ENCODE data around the gene FGF7. TPM values are rescaled to one million over a fixed set of nuclear protein-coding genes. Genes with fewer than 3 reads are reported as not detected.

The FGF7 gene
- total and polyA plus RNA-seq, 10 of the 15 experiments (the other 5 are each of a cell fraction or from before 2014, with no cell fraction given): 0.08 TPM; not detected in 9

DNA sequence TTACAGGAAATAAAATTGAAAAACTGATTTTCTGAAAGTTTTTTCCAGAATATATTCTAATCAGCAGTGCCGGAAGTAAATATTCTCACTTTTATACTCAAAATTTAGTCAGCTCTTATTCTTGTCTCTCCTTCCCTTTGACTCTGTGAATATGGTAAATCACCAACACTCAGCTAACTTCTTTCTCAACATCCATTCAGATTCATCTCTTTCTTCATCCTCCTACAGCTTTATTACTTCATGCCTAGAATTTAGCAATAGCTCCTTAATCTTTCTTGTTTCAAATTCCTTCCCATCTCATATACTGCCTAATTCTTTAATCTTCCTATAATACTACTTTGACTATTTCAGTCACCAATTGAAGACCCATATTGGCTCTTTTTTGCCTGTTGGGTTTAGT is 67.9 kb downstream of the FGF7 start (continued):
- TF ChIP-seq JUNB (IDR thresholded peaks at IDR 0.05): no peak
- TF ChIP-seq, protein P1, sequence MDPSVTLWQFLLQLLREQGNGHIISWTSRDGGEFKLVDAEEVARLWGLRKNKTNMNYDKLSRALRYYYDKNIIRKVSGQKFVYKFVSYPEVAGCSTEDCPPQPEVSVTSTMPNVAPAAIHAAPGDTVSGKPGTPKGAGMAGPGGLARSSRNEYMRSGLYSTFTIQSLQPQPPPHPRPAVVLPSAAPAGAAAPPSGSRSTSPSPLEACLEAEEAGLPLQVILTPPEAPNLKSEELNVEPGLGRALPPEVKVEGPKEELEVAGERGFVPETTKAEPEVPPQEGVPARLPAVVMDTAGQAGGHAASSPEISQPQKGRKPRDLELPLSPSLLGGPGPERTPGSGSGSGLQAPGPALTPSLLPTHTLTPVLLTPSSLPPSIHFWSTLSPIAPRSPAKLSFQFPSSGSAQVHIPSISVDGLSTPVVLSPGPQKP (IDR thresholded peaks at IDR 0.05; ENCODE audit: low read depth, low read length): no peak
- TF ChIP-seq, protein P2, sequence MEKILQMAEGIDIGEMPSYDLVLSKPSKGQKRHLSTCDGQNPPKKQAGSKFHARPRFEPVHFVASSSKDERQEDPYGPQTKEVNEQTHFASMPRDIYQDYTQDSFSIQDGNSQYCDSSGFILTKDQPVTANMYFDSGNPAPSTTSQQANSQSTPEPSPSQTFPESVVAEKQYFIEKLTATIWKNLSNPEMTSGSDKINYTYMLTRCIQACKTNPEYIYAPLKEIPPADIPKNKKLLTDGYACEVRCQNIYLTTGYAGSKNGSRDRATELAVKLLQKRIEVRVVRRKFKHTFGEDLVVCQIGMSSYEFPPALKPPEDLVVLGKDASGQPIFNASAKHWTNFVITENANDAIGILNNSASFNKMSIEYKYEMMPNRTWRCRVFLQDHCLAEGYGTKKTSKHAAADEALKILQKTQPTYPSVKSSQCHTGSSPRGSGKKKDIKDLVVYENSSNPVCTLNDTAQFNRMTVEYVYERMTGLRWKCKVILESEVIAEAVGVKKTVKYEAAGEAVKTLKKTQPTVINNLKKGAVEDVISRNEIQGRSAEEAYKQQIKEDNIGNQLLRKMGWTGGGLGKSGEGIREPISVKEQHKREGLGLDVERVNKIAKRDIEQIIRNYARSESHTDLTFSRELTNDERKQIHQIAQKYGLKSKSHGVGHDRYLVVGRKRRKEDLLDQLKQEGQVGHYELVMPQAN (conservative IDR thresholded peaks at IDR 0.05): no peak

DNA sequence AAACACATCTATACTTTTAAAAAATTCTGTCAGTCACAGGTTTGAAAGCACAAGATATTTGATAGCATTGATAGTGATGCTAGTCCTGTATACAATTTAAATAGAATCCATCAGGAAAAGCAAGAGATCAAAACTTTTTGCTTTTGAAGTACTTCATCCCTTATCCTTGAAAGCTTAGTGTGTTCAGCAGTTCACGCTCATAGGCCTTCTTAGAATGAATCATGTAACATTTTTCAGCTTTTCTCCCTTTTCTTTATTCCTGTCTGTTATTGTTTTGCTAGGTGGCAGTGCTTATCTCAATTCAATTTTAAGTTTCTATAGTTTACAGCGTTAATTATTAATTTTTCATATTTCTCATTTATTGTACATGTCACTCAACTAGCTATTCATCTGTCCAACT is 69.1 kb downstream of the FGF7 start:
- WGBS (ENCODE audit: insufficient coverage, insufficient replicate concordance, low lambda C conversion rate, missing lambda C conversion rate): 42% methylated on average over 2 of the region's 2 CpGs
- RAD21 ChIA-PET (ENCODE audit: unreplicated experiment): no interaction called here
- Histone ChIP-seq H3K27me3 (replicated peaks in 1 of 2; ENCODE audit: control insufficient read depth in 2 of 2, insufficient read depth in 2 of 2, low read length in 1 of 2) (no peaks in the 10 kb centered on the region), H2AFZ (ENCODE audit: control insufficient read depth, low read depth, low read length) (no peak overlapping the region), H4K20me1 (ENCODE audit: control insufficient read depth, insufficient read depth) (no peaks in the 10 kb centered on the region), H3K4me2 (ENCODE audit: control insufficient read depth, insufficient read depth) (no peak overlapping the region), H3K36me3 (ENCODE audit: control insufficient read depth in 2 of 2, insufficient read depth in 2 of 2, low read length in 1 of 2) (no peaks in the 10 kb centered on the region), H3K9ac (ENCODE audit: control insufficient read depth, insufficient read depth, low read length) (no peak overlapping the region), H3K4me1 (ENCODE audit: control insufficient read depth, insufficient read depth, low read length) (no peaks in the 10 kb centered on the region), H3K4me3 (no peak overlapping the region), H3K27ac (ENCODE audit: control insufficient read depth, insufficient read depth) (no peak overlapping the region), H3K9me3 (replicated peaks; ENCODE audit: control insufficient read depth, insufficient read depth, low read length) (no peaks in the 10 kb centered on the region), H3K79me2 (ENCODE audit: control insufficient read depth, insufficient read depth, low read length) (no peaks in the 10 kb centered on the region)
- no peak for FAIRE-seq
- in situ Hi-C loops (cut with MboI): no loop called here
- DNase-seq (ENCODE audit: low read depth, low spot score): no peak
- SMC1A ChIA-PET (ENCODE audit: uncharacterized antibody, unreplicated experiment): no interaction called here
- POLR2A ChIA-PET: interaction anchor here (0.6 kb wide), 1 partner anchor 327 kb away, joined by 5 read pairs; no protein-coding TSS in a partner anchor
- no TSS peak for BruUV-seq (replicated peaks)
- CTCF ChIA-PET: interaction anchor here (0.7 kb wide), 1 partner anchor 277 kb away, joined by 3 read pairs; no protein-coding TSS in a partner anchor
- ATAC-seq: no peak
- intact Hi-C loops (cut with micrococcal nuclease; ENCODE audit: unreplicated experiment): no loop called here
- TF ChIP-seq IKZF1 (conservative IDR thresholded peaks at IDR 0.05) (no peak), NFXL1 (IDR thresholded peaks at IDR 0.05; ENCODE audit: borderline replicate concordance) (no peak), ZNF622 (IDR thresholded peaks at IDR 0.05) (no peak), SIX5 (IDR thresholded peaks at IDR 0.05; ENCODE audit: low read depth, low read length, severe bottlenecking) (no peak), STAT3 (IDR thresholded peaks at IDR 0.05; ENCODE audit: low read depth, low read length) (no peak), CHD4 (IDR thresholded peaks at IDR 0.05) (no peak), RUNX3 (IDR thresholded peaks at IDR 0.05; ENCODE audit: low read length) (no peak), LARP7 (IDR thresholded peaks at IDR 0.05) (no peak), IRF4 (IDR thresholded peaks at IDR 0.05; ENCODE audit: low read depth, low read length) (no peak), SREBF1 (IDR thresholded peaks at IDR 0.05; ENCODE audit: low read length) (no peak), POLR2AphosphoS5 (IDR thresholded peaks at IDR 0.05; ENCODE audit: low read length) (no peak), SPI1 (IDR thresholded peaks at IDR 0.05; ENCODE audit: borderline replicate concordance, insufficient read depth, low read depth, low read length) (no peak), ZSCAN29 (IDR thresholded peaks at IDR 0.05) (no peak), EP300 (IDR thresholded peaks at IDR 0.05; ENCODE audit: borderline replicate concordance in 1 of 2, control insufficient read depth in 1 of 2, low read depth in 2 of 2, low read length in 2 of 2) (no peak)
- TF ChIP-seq, protein P3, sequence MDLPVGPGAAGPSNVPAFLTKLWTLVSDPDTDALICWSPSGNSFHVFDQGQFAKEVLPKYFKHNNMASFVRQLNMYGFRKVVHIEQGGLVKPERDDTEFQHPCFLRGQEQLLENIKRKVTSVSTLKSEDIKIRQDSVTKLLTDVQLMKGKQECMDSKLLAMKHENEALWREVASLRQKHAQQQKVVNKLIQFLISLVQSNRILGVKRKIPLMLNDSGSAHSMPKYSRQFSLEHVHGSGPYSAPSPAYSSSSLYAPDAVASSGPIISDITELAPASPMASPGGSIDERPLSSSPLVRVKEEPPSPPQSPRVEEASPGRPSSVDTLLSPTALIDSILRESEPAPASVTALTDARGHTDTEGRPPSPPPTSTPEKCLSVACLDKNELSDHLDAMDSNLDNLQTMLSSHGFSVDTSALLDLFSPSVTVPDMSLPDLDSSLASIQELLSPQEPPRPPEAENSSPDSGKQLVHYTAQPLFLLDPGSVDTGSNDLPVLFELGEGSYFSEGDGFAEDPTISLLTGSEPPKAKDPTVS (IDR thresholded peaks at IDR 0.05; ENCODE audit: low read depth, low read length): no peak
